Parathyroid adenoma (tissue), 2 donors: ENCODE data around the gene PPP1R15B.

Experiments used
- H2AFZ ChIP-seq: fragments of 300-600 bp; sonication (generic); one replicate; pipeline ENCODE4 v1.7.0; 2017; ENCODE audit warnings: antibody characterized with exemption, mild to moderate bottlenecking
- H3K27ac ChIP-seq: fragments of 300-600 bp; sonication (generic); one replicate; pipeline ENCODE4 v1.7.0; 2017
- H3K27me3 ChIP-seq: fragments of 300-600 bp; sonication (generic); one replicate; pipeline ENCODE4 v1.7.0; 2017; ENCODE audit warnings: low read length; ENCODE audit not compliant: control insufficient read depth, insufficient read depth
- H3K36me3 ChIP-seq: fragments of 300-600 bp; sonication (generic); one replicate; pipeline ENCODE4 v1.7.0; 2017; ENCODE audit warnings: low read length; ENCODE audit not compliant: control insufficient read depth, insufficient read depth
- H3K4me1 ChIP-seq: fragments of 300-600 bp; sonication (generic); one replicate; pipeline ENCODE4 v1.7.0; 2017; ENCODE audit warnings: control low read depth
- H3K4me2 ChIP-seq: fragments of 300-600 bp; sonication (generic); one replicate; pipeline ENCODE4 v1.7.0; 2017; ENCODE audit warnings: low read length
- H3K4me3 ChIP-seq: fragments of 300-600 bp; sonication (generic); one replicate; pipeline ENCODE4 v1.7.0; 2017; ENCODE audit warnings: low read depth, low read length
- H3K79me2 ChIP-seq: fragments of 300-600 bp; sonication (generic); one replicate; pipeline ENCODE4 v1.7.0; 2017; ENCODE audit warnings: control low read depth
- H3K9ac ChIP-seq: fragments of 300-600 bp; sonication (generic); one replicate; pipeline ENCODE4 v1.7.0; 2017; ENCODE audit warnings: mild to moderate bottlenecking
- H3K9me3 ChIP-seq: fragments of 300-600 bp; sonication (generic); one replicate; pipeline ENCODE4 v1.7.0; 2017; ENCODE audit warnings: low read length; ENCODE audit not compliant: control insufficient read depth
- TF ChIP-seq, protein P1 (sequence below): fragments of 300-600 bp; sonication (generic); IDR thresholded peaks from one replicate; pipeline ENCODE4 v1.7.0; 2017; ENCODE audit warnings: antibody characterized with exemption, mild to moderate bottlenecking
- donor health status: primary hyperparathyroidism.

The PPP1R15B gene

DNA sequence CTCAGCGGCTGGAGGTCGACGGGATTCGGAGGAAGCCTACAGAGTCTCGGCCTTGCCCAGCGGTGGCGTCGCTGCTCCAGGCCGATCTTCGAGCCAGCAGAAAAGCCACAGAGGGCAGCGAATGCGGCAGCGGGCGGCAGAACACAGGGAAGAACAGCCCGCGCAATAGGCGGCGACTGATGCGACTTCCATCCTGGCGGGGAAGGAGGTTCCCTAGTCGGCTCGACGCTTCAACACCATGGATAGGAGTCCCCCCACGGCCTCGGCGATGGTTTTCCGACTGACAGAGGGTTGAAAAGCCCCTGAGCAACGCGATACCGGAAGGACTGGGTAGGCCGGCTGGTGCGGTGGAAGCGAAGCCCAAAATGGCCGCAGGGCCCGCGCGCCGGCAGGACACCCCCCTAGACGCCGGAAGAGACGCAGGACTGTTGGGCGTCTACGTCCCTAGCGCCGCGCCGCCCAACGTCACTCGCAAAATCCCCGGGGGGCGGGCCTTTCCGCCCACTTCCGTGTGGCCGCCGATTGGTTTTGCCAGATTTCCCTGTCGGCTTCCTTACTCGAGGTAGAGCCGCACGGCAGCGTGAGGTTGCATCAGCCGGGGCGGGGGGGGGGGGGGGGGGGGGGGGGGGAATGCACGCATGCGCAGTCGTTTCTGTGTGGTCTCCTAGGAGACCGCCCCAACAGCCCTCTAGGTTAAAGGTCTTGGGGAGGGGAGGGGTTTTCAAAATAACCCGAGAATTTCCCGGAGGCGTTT lies at the start of gene PPP1R15B:
Gene PPP1R15B, minus strand, starts transcription at position 367 of the 754 bp plus-strand sequence. CDS start 406 bp downstream, outside the sequence.
- H3K36me3 ChIP-seq: no peaks in the 10 kb centered on the region
- peak within 1 kb of the TSS; percentile 88 for H2AFZ ChIP-seq
- no peaks in the 10 kb centered on the region for H3K27me3 ChIP-seq
- peak within 1 kb of the TSS; percentile 71 for H3K9ac ChIP-seq
- H3K4me1 ChIP-seq: no peaks in the 10 kb centered on the region
- H3K4me3 ChIP-seq: peak within 1 kb of the TSS; percentile 96
- peaks cover 29% of the 10 kb centered on the region for H3K79me2 ChIP-seq
- no peaks in the 10 kb centered on the region for H3K9me3 ChIP-seq
- H3K4me2 ChIP-seq: peak within 1 kb of the TSS; percentile 93
- peak within 1 kb of the TSS; percentile 99 for H3K27ac ChIP-seq
- TF ChIP-seq, protein P1, sequence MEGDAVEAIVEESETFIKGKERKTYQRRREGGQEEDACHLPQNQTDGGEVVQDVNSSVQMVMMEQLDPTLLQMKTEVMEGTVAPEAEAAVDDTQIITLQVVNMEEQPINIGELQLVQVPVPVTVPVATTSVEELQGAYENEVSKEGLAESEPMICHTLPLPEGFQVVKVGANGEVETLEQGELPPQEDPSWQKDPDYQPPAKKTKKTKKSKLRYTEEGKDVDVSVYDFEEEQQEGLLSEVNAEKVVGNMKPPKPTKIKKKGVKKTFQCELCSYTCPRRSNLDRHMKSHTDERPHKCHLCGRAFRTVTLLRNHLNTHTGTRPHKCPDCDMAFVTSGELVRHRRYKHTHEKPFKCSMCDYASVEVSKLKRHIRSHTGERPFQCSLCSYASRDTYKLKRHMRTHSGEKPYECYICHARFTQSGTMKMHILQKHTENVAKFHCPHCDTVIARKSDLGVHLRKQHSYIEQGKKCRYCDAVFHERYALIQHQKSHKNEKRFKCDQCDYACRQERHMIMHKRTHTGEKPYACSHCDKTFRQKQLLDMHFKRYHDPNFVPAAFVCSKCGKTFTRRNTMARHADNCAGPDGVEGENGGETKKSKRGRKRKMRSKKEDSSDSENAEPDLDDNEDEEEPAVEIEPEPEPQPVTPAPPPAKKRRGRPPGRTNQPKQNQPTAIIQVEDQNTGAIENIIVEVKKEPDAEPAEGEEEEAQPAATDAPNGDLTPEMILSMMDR: no peak

DNA sequence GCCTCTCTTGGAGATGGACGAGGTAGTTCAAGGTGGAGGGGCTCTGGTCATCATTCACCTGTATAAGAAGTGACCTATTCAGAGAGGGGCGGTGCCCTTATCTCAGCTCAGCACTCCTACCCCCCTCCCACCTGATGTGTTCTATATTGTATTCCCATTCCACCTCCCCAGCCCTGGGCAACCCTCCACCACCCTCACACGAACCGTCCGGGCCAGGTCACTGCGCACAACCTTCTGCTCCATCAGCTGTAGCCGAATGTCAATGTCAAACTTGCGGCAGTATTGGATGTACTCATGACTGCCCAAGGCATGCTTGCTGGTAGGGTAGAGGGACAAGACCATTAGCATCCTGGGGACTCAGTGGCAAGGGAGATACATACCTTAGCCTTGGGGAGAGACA lies 48.7 kb upstream of the PPP1R15B start:
- Histone ChIP-seq H2AFZ (no peak overlapping the region), H3K79me2 (no peaks in the 10 kb centered on the region), H3K4me2 (no peak overlapping the region), H3K27ac (peak overlapping the region; percentile 24), H3K4me1 (no peaks in the 10 kb centered on the region), H3K4me3 (no peak overlapping the region), H3K9ac (no peak overlapping the region), H3K9me3 (no peaks in the 10 kb centered on the region), H3K27me3 (no peaks in the 10 kb centered on the region), H3K36me3 (no peaks in the 10 kb centered on the region)
- TF ChIP-seq, protein P1: no peak

DNA sequence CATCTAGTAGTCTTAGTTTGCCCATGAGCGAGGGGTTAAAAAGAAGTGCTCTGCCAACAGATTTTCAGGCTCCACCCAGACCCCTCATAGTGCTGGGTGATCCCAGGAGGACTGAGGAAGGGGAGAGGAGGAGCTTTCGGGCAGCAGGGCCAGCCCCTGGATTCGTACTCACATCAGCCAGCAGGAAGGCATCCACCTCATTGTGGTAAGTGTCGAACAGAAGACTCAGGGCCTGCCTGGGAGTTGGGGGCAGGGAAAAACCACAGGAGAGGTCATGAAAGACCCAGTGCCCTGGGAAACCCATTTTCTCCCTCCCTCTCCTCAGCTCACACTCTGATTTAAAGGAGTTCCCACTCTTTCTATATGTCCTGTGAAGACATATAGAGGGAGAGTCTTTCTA lies 48.1 kb upstream of the PPP1R15B start:
- no peak overlapping the region for H3K4me2 ChIP-seq
- no peaks in the 10 kb centered on the region for H3K36me3 ChIP-seq
- no peaks in the 10 kb centered on the region for H3K4me1 ChIP-seq
- no peak overlapping the region for H3K27ac ChIP-seq
- H3K9me3 ChIP-seq: no peaks in the 10 kb centered on the region
- TF ChIP-seq, protein P1: no peak
- no peaks in the 10 kb centered on the region for H3K79me2 ChIP-seq
- no peak overlapping the region for H2AFZ ChIP-seq
- H3K9ac ChIP-seq: no peak overlapping the region
- H3K4me3 ChIP-seq: no peak overlapping the region
- no peaks in the 10 kb centered on the region for H3K27me3 ChIP-seq

DNA sequence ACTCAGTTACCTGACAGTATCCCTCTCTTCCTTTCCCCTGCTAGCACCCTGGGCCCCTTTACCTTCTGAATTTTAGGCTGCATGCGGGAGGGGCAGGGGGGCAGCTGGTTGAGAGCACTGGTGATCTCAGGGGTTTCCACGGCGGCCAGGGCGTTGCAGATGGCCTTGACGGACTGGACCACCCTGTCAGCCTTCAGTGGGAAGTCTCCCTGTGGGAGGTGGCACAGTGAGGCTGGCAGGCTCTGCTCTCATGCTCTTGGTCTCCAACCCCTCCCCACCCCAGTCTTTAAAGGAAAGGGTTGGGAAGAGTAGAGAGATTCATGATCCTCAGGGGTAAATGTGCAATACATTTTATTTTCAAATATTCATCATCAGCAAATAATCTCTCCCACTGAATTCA lies 46.0 kb upstream of the PPP1R15B start:
- H3K79me2 ChIP-seq: no peaks in the 10 kb centered on the region
- H3K9me3 ChIP-seq: no peaks in the 10 kb centered on the region
- no peak overlapping the region for H3K9ac ChIP-seq
- H3K27ac ChIP-seq: no peak overlapping the region
- TF ChIP-seq, protein P1: no peak
- H3K4me2 ChIP-seq: no peak overlapping the region
- no peaks in the 10 kb centered on the region for H3K27me3 ChIP-seq
- no peaks in the 10 kb centered on the region for H3K36me3 ChIP-seq
- H3K4me3 ChIP-seq: no peak overlapping the region
- no peak overlapping the region for H2AFZ ChIP-seq
- H3K4me1 ChIP-seq: no peaks in the 10 kb centered on the region
